Suprapubic skin (tissue), 3 donors: ENCODE measurements around the gene CARD10.

Experiments used
- POLR2A ChIP-seq, 2 donors: fragments of 450-650 bp; IDR thresholded peaks; one replicate each; pipeline ENCODE4 v1.6.1; 2017; ENCODE audit warnings: antibody characterized with exemption in 2 of 2, mild to moderate bottlenecking in 2 of 2, moderate library complexity in 2 of 2
- TF ChIP-seq, protein P1 (sequence below), 2 donors: fragments of 200-600 bp in 1 of 2; fragments of 450-650 bp in 1 of 2; sonication (generic) in 1 of 2; IDR thresholded peaks; one replicate each; pipeline ENCODE4 v1.5.1; 2016 to 2019; ENCODE audit warnings: antibody characterized with exemption in 2 of 2, mild to moderate bottlenecking in 1 of 2, moderate library complexity in 1 of 2

DNA sequence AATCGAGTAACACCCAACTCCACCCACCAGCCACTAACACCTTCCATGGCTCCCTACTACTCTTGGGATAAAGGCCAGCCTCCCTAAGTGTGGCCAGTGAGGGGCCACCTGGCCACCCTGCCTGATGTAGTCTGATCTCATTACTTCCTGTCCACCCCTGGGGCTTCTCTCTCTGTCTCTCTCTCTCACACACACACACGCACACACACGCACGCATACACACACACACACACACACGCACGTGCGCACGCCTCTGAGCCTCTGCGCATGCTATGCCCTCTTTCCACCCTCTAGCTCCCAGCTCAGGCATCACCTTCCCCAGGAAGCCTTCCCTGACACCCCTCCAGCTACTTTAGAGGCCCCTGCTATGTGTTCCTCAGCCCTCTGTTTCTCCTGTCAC, 37.0 kb downstream of the CARD10 start:
- TF ChIP-seq, protein P1, sequence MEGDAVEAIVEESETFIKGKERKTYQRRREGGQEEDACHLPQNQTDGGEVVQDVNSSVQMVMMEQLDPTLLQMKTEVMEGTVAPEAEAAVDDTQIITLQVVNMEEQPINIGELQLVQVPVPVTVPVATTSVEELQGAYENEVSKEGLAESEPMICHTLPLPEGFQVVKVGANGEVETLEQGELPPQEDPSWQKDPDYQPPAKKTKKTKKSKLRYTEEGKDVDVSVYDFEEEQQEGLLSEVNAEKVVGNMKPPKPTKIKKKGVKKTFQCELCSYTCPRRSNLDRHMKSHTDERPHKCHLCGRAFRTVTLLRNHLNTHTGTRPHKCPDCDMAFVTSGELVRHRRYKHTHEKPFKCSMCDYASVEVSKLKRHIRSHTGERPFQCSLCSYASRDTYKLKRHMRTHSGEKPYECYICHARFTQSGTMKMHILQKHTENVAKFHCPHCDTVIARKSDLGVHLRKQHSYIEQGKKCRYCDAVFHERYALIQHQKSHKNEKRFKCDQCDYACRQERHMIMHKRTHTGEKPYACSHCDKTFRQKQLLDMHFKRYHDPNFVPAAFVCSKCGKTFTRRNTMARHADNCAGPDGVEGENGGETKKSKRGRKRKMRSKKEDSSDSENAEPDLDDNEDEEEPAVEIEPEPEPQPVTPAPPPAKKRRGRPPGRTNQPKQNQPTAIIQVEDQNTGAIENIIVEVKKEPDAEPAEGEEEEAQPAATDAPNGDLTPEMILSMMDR (IDR thresholded peaks at IDR 0.05): no peak
- no peak for TF ChIP-seq POLR2A (IDR thresholded peaks at IDR 0.05)
